GM23248 (cell line): ENCODE measurements around the gene ING1. TPM values are rescaled to one million over a fixed set of nuclear protein-coding genes. Genes with fewer than 3 reads are reported as not detected.

Source experiments
- DNase-seq: peaks from one replicate; pipeline ENCODE4 v3.0.0-alpha.2; 2015
- H2AFZ ChIP-seq: fragments of 200-600 bp; sonication (generic); 2 replicates; pipeline ENCODE4 v1.6.1; 2016; ENCODE audit warnings: antibody characterized with exemption
- H3F3A ChIP-seq: fragments of 200-600 bp; sonication (generic); 2 replicates; pipeline ENCODE4 v1.6.1; 2016; ENCODE audit warnings: mild to moderate bottlenecking, antibody characterized with exemption, mixed run types; ENCODE audit not compliant: insufficient read depth
- H3K27ac ChIP-seq: fragments of 200-600 bp; sonication (generic); 2 replicates; pipeline ENCODE4 v1.5.1; 2016; ENCODE audit warnings: mild to moderate bottlenecking
- H3K27me3 ChIP-seq: fragments of 200-600 bp; sonication (generic); replicated peaks from 2 replicates; pipeline ENCODE4 v1.6.1; 2016; ENCODE audit warnings: mild to moderate bottlenecking; ENCODE audit not compliant: insufficient read depth
- H3K36me3 ChIP-seq: fragments of 200-600 bp; sonication (generic); 2 replicates; pipeline ENCODE4 v1.6.1; 2016; ENCODE audit warnings: low read depth, mild to moderate bottlenecking
- H3K4me1 ChIP-seq: fragments of 200-600 bp; sonication (generic); 2 replicates; pipeline ENCODE4 v1.6.1; 2016; ENCODE audit warnings: mild to moderate bottlenecking; ENCODE audit not compliant: insufficient read depth
- H3K4me2 ChIP-seq: fragments of 200-600 bp; sonication (generic); one replicate; pipeline ENCODE4 v1.6.1; 2016; ENCODE audit warnings: mild to moderate bottlenecking; ENCODE audit not compliant: unreplicated experiment
- H3K4me3 ChIP-seq: fragments of 200-600 bp; sonication (generic); 2 replicates; pipeline ENCODE4 v1.5.1; 2016; ENCODE audit warnings: mild to moderate bottlenecking
- H3K79me2 ChIP-seq: fragments of 200-600 bp; sonication (generic); 2 replicates; pipeline ENCODE4 v1.6.1; 2016; ENCODE audit warnings: mild to moderate bottlenecking; ENCODE audit not compliant: insufficient read depth
- H3K9ac ChIP-seq: fragments of 200-600 bp; sonication (generic); 2 replicates; pipeline ENCODE4 v1.6.1; 2016; ENCODE audit warnings: mild to moderate bottlenecking
- H3K9me2 ChIP-seq: fragments of 200-600 bp; sonication (generic); 2 replicates; pipeline ENCODE4 v1.6.1; 2016; ENCODE audit warnings: mixed run types, mild to moderate bottlenecking, moderate library complexity; ENCODE audit not compliant: insufficient read depth
- H3K9me3 ChIP-seq: fragments of 200-600 bp; sonication (generic); one replicate; pipeline ENCODE4 v1.6.1; 2017; ENCODE audit warnings: low read depth
- H4K20me1 ChIP-seq: fragments of 200-600 bp; sonication (generic); 2 replicates; pipeline ENCODE4 v1.6.0; 2016; ENCODE audit not compliant: insufficient read depth
- EZH2 ChIP-seq: fragments of 200-600 bp; sonication (generic); IDR thresholded peaks from 2 replicates; pipeline ENCODE4 v1.6.1; 2018; ENCODE audit warnings: antibody characterized with exemption, mild to moderate bottlenecking; ENCODE audit not compliant: insufficient read depth, poor library complexity, severe bottlenecking
- EZH2phosphoT487 ChIP-seq: fragments of 200-600 bp; sonication (generic); IDR thresholded peaks from 2 replicates; pipeline ENCODE4 v1.6.1; 2018; ENCODE audit warnings: antibody characterized with exemption, moderate library complexity, mild to moderate bottlenecking, low read depth; ENCODE audit not compliant: insufficient read depth
- WGBS, 2 experiments: methylation state at CpG; one replicate each; pipeline ENCODE4 v1.1.6; 2015 to 2017; ENCODE audit warnings: low lambda C conversion rate in 2 of 2, low coverage in 1 of 2; ENCODE audit errors: missing lambda C conversion rate in 2 of 2; 5-methylcytosine and 5-hydroxymethylcytosine counted together
- in situ Hi-C: fragments of 300-500 bp; cut with MboI; formaldehyde crosslinking; loops from 2 replicates; pipeline ENCODE4 v1.15.0; 2020
- polyA plus RNA-seq: library from polyadenylated mRNA; unstranded; fragments of >200 nt; fragmentation: Nextera tagmentation; extraction: Ambion mirVana; gene quantifications from 2 replicates; pipeline ENCODE4 v1.2.1, GENCODE V29; 2016
- total RNA-seq: library from RNA; depleted of rRNA; stranded (reverse); fragments of >200 nt; shearing (Covaris generic); gene quantifications from 2 replicates; pipeline ENCODE4 v1.2.3, GENCODE V29; 2014; rRNA removed

ING1 gene
- total and polyA plus RNA-seq, 2 experiments from 2014 or later = 6.5 to 8.2 TPM

GRCh38 chr13:110770678-110771077 lies 57.2 kb downstream of the ING1 start:
- Histone ChIP-seq H3K4me3 (no peak overlapping the region), H3K27me3 (no peaks in the 10 kb centered on the region), H3K36me3 (no peaks in the 10 kb centered on the region), H3F3A (no peaks in the 10 kb centered on the region), H4K20me1 (no peaks in the 10 kb centered on the region), H3K79me2 (no peaks in the 10 kb centered on the region), H3K9ac (no peak overlapping the region), H3K4me2 (no peak overlapping the region), H3K9me2 (no peaks in the 10 kb centered on the region), H3K27ac (no peak overlapping the region), H3K4me1 (no peaks in the 10 kb centered on the region), H2AFZ (no peak overlapping the region), H3K9me3 (no peaks in the 10 kb centered on the region)
- in situ Hi-C loops = no loop called here
- no peak for TF ChIP-seq EZH2phosphoT487
- TF ChIP-seq EZH2 = no peak
- DNase-seq = no peak
- 52 to 53% methylated on average over 10 of the region's 10 CpGs for WGBS, 2 experiments

- Histone ChIP-seq H2AFZ (no peak overlapping the region), H3K9me2 (no peaks in the 10 kb centered on the region), H3K4me2 (no peak overlapping the region), H3K27me3 (no peaks in the 10 kb centered on the region), H3K9ac (no peak overlapping the region), H3F3A (no peaks in the 10 kb centered on the region), H4K20me1 (no peaks in the 10 kb centered on the region), H3K4me3 (no peak overlapping the region), H3K36me3 (no peaks in the 10 kb centered on the region), H3K9me3 (no peaks in the 10 kb centered on the region), H3K79me2 (no peaks in the 10 kb centered on the region), H3K27ac (no peak overlapping the region), H3K4me1 (no peaks in the 10 kb centered on the region)
- 51 to 54% methylated on average over 9 of the region's 9 CpGs for WGBS, 2 experiments
- in situ Hi-C loops = no loop called here
- DNase-seq = no peak
- TF ChIP-seq EZH2 = no peak
- no peak for TF ChIP-seq EZH2phosphoT487
Observed at GRCh38 chr13:110771194-110771593, 57.7 kb downstream of the ING1 start.

GRCh38 chr13:110772091-110772984 lies 58.8 kb downstream of the ING1 start:
- H3K36me3 ChIP-seq = no peaks in the 10 kb centered on the region
- no peak overlapping the region for H3K9ac ChIP-seq
- no peak overlapping the region for H3K4me2 ChIP-seq
- no peak overlapping the region for H3K4me3 ChIP-seq
- no peaks in the 10 kb centered on the region for H3K27me3 ChIP-seq
- TF ChIP-seq EZH2 = no peak
- no peak for TF ChIP-seq EZH2phosphoT487
- WGBS, 2 experiments = 64 to 68% methylated on average over 13 of the region's 13 CpGs
- H3K9me3 ChIP-seq = no peaks in the 10 kb centered on the region
- no peaks in the 10 kb centered on the region for H3K4me1 ChIP-seq
- no peak for DNase-seq
- no peaks in the 10 kb centered on the region for H3K9me2 ChIP-seq
- H3K27ac ChIP-seq = no peak overlapping the region
- in situ Hi-C loops = no loop called here
- no peaks in the 10 kb centered on the region for H4K20me1 ChIP-seq
- H2AFZ ChIP-seq = no peak overlapping the region
- H3K79me2 ChIP-seq = no peaks in the 10 kb centered on the region
- H3F3A ChIP-seq = no peaks in the 10 kb centered on the region

Other genes with a start within 250 kb of the ING1 start
- gene RAB20, start 152.0 kb upstream of the ING1 start, total RNA-seq = 3.3 and 6.4 TPM in 2 replicates
- gene RAB20, start 152.0 kb upstream of the ING1 start, polyA plus RNA-seq = 2.7 TPM in 2 replicates
- gene NAXD, start 98.2 kb upstream of the ING1 start, total RNA-seq = 23.5 and 34.0 TPM in 2 replicates
- 26.9 and 28.1 TPM in 2 replicates for gene NAXD, start 98.2 kb upstream of the ING1 start, polyA plus RNA-seq
- gene CARS2, start 7.6 kb upstream of the ING1 start, total RNA-seq = 74.1 and 75.7 TPM in 2 replicates
- 88.6 and 96.7 TPM in 2 replicates for gene CARS2, start 7.6 kb upstream of the ING1 start, polyA plus RNA-seq
- 34.1 and 39.9 TPM in 2 replicates for gene ANKRD10, start 201.4 kb downstream of the ING1 start, total RNA-seq
- 33.4 and 42.7 TPM in 2 replicates for gene ANKRD10, start 201.4 kb downstream of the ING1 start, polyA plus RNA-seq